GM23338 (cell line): ENCODE measurements around the gene SSBP2. TPM values are rescaled to one million over a fixed set of nuclear protein-coding genes. Genes with fewer than 3 reads are reported as not detected.

ENCODE experiments used
- ATAC-seq: fragments of 200-7000 bp; cut with Tn5 transposase; 3 replicates; pipeline ENCODE4 v1.9.1; 2020
- DNase-seq: peaks from one replicate; pipeline ENCODE4 v3.0.0-alpha.2; 2015; ENCODE audit warnings: low spot score
- H2AFZ ChIP-seq: fragments of 200-600 bp; sonication (generic); 2 replicates; pipeline ENCODE4 v1.8.0; 2016; ENCODE audit warnings: antibody characterized with exemption, mild to moderate bottlenecking, moderate library complexity
- H3F3A ChIP-seq: fragments of 200-600 bp; sonication (generic); replicated peaks from 2 replicates; pipeline ENCODE4 v1.8.0; 2017; ENCODE audit warnings: antibody characterized with exemption, mixed run types, low read depth
- H3K27ac ChIP-seq: fragments of 200-600 bp; sonication (generic); 2 replicates; pipeline ENCODE4 v1.6.1; 2016; ENCODE audit warnings: low read depth
- H3K27me3 ChIP-seq: fragments of 200-600 bp; sonication (generic); 2 replicates; pipeline ENCODE4 v1.8.0; 2016; ENCODE audit warnings: mild to moderate bottlenecking, mixed run types, moderate library complexity; ENCODE audit not compliant: insufficient read depth
- H3K36me3 ChIP-seq: fragments of 200-600 bp; sonication (generic); 2 replicates; pipeline ENCODE4 v1.8.0; 2016; ENCODE audit warnings: mild to moderate bottlenecking; ENCODE audit not compliant: insufficient read depth
- H3K4me1 ChIP-seq: fragments of 200-600 bp; sonication (generic); 2 replicates; pipeline ENCODE4 v1.8.0; 2016; ENCODE audit warnings: mild to moderate bottlenecking, moderate library complexity; ENCODE audit not compliant: insufficient read depth
- H3K4me2 ChIP-seq: fragments of 200-600 bp; sonication (generic); 2 replicates; pipeline ENCODE4 v1.7.1; 2017; ENCODE audit warnings: mixed run types
- H3K4me3 ChIP-seq: fragments of 200-600 bp; sonication (generic); 2 replicates; pipeline ENCODE4 v1.6.1; 2016; ENCODE audit warnings: mixed run types
- H3K79me2 ChIP-seq: fragments of 200-600 bp; sonication (generic); replicated peaks from 2 replicates; pipeline ENCODE4 v1.8.0; 2017; ENCODE audit warnings: mild to moderate bottlenecking; ENCODE audit not compliant: insufficient read depth
- H3K9me2 ChIP-seq: fragments of 200-600 bp; sonication (generic); 2 replicates; pipeline ENCODE4 v1.8.0; 2017; ENCODE audit not compliant: insufficient read depth
- H4K20me1 ChIP-seq: fragments of 200-600 bp; sonication (generic); replicated peaks from 2 replicates; pipeline ENCODE4 v1.8.0; 2017; ENCODE audit warnings: mild to moderate bottlenecking; ENCODE audit not compliant: insufficient read depth
- H3K27ac Mint-ChIP-seq: 2 replicates; pipeline ENCODE4 v1.8.0; 2020; ENCODE audit warnings: inconsistent platforms, mild to moderate bottlenecking, moderate library complexity, mixed read lengths
- H3K27me3 Mint-ChIP-seq: 3 replicates; pipeline ENCODE4 v1.8.0; 2022; ENCODE audit warnings: low read depth, mild to moderate bottlenecking, moderate library complexity, mixed read lengths, inconsistent platforms; ENCODE audit not compliant: insufficient read depth, poor library complexity
- H3K36me3 Mint-ChIP-seq: 3 replicates; pipeline ENCODE4 v1.8.0; 2021; ENCODE audit warnings: low read depth, mild to moderate bottlenecking, inconsistent platforms, moderate library complexity, mixed read lengths
- H3K4me1 Mint-ChIP-seq: 3 replicates; pipeline ENCODE4 v1.8.0; 2020; ENCODE audit warnings: mild to moderate bottlenecking, inconsistent platforms, mixed read lengths
- H3K4me3 Mint-ChIP-seq: 3 replicates; pipeline ENCODE4 v1.8.0; 2021; ENCODE audit warnings: moderate library complexity, mild to moderate bottlenecking, inconsistent platforms, mixed read lengths
- H3K9me3 Mint-ChIP-seq: 3 replicates; pipeline ENCODE4 v1.8.0; 2020; ENCODE audit warnings: moderate library complexity, mild to moderate bottlenecking, inconsistent platforms, mixed read lengths
- EZH2 ChIP-seq: fragments of 200-600 bp; sonication (generic); IDR thresholded peaks from one replicate; pipeline ENCODE4 v1.8.0; 2017; ENCODE audit warnings: antibody characterized with exemption, mild to moderate bottlenecking, low read depth; ENCODE audit not compliant: unreplicated experiment
- JUNB ChIP-seq: IDR thresholded peaks from one replicate; pipeline ENCODE4 v1.6.1; 2016; ENCODE audit warnings: antibody characterized with exemption; ENCODE audit not compliant: unreplicated experiment
- NANOG ChIP-seq: IDR thresholded peaks from 2 replicates; pipeline ENCODE4 v1.6.1; 2016; ENCODE audit warnings: antibody characterized with exemption, borderline replicate concordance
- ZNF114 ChIP-seq: fragments of 250-450 bp; sonication (Bioruptor Pico); IDR thresholded peaks from 2 replicates; pipeline ENCODE4 v1.5.0; 2020; ENCODE audit warnings: mild to moderate bottlenecking, moderate library complexity
- ZNF331 ChIP-seq: fragments of 250-450 bp; sonication (Bioruptor Pico); IDR thresholded peaks from 2 replicates; pipeline ENCODE4 v1.5.0; 2020; ENCODE audit warnings: low read depth, mild to moderate bottlenecking, moderate library complexity
- polyA plus RNA-seq: library from polyadenylated mRNA; unstranded; fragments of >200 nt; fragmentation: Nextera tagmentation; extraction: Ambion mirVana; gene quantifications from 2 replicates; pipeline ENCODE4 v1.2.1, GENCODE V29; 2016
- total RNA-seq: library from RNA; depleted of rRNA; stranded (reverse); fragments of >200 nt; shearing (Covaris generic); gene quantifications from 2 replicates; pipeline ENCODE4 v1.2.3, GENCODE V29; 2014
- TF ChIP-seq, protein P1 (sequence below): fragments of 250-450 bp; sonication (Bioruptor Pico); IDR thresholded peaks from 2 replicates; pipeline ENCODE4 v1.5.0; 2020; ENCODE audit warnings: mild to moderate bottlenecking, moderate library complexity
- TF ChIP-seq, protein P2 (sequence below): IDR thresholded peaks from 2 replicates; pipeline ENCODE4 v1.6.1; 2016; ENCODE audit warnings: antibody characterized with exemption
- TF ChIP-seq, protein P3 (sequence below): IDR thresholded peaks from one replicate; pipeline ENCODE4 v1.6.1; 2018; ENCODE audit warnings: antibody characterized with exemption; ENCODE audit not compliant: unreplicated experiment

The SSBP2 gene
- total and polyA plus RNA-seq, 2 experiments from 2014 or later, result 21.5 to 24.7 TPM

DNA sequence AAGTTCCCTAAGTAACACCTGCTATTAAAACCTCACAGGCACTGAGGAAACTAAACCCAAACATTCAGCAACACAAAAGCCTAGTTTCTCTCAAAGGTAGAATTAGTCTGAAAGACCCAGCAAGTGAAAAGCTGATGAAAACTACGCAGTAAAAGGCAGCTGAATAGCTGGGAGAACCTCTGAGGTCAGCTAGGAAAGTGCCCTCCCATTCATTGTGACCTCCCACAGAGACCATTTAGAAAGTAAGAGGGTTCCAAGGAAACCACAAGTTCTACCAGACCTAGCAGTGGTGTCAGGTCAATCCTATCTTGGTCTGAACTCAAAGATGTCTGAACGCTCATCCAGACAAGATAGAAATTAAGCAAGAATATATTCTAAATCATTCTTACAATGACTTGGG is 144.7 kb downstream of the SSBP2 start (continued):
- TF ChIP-seq, protein P1, sequence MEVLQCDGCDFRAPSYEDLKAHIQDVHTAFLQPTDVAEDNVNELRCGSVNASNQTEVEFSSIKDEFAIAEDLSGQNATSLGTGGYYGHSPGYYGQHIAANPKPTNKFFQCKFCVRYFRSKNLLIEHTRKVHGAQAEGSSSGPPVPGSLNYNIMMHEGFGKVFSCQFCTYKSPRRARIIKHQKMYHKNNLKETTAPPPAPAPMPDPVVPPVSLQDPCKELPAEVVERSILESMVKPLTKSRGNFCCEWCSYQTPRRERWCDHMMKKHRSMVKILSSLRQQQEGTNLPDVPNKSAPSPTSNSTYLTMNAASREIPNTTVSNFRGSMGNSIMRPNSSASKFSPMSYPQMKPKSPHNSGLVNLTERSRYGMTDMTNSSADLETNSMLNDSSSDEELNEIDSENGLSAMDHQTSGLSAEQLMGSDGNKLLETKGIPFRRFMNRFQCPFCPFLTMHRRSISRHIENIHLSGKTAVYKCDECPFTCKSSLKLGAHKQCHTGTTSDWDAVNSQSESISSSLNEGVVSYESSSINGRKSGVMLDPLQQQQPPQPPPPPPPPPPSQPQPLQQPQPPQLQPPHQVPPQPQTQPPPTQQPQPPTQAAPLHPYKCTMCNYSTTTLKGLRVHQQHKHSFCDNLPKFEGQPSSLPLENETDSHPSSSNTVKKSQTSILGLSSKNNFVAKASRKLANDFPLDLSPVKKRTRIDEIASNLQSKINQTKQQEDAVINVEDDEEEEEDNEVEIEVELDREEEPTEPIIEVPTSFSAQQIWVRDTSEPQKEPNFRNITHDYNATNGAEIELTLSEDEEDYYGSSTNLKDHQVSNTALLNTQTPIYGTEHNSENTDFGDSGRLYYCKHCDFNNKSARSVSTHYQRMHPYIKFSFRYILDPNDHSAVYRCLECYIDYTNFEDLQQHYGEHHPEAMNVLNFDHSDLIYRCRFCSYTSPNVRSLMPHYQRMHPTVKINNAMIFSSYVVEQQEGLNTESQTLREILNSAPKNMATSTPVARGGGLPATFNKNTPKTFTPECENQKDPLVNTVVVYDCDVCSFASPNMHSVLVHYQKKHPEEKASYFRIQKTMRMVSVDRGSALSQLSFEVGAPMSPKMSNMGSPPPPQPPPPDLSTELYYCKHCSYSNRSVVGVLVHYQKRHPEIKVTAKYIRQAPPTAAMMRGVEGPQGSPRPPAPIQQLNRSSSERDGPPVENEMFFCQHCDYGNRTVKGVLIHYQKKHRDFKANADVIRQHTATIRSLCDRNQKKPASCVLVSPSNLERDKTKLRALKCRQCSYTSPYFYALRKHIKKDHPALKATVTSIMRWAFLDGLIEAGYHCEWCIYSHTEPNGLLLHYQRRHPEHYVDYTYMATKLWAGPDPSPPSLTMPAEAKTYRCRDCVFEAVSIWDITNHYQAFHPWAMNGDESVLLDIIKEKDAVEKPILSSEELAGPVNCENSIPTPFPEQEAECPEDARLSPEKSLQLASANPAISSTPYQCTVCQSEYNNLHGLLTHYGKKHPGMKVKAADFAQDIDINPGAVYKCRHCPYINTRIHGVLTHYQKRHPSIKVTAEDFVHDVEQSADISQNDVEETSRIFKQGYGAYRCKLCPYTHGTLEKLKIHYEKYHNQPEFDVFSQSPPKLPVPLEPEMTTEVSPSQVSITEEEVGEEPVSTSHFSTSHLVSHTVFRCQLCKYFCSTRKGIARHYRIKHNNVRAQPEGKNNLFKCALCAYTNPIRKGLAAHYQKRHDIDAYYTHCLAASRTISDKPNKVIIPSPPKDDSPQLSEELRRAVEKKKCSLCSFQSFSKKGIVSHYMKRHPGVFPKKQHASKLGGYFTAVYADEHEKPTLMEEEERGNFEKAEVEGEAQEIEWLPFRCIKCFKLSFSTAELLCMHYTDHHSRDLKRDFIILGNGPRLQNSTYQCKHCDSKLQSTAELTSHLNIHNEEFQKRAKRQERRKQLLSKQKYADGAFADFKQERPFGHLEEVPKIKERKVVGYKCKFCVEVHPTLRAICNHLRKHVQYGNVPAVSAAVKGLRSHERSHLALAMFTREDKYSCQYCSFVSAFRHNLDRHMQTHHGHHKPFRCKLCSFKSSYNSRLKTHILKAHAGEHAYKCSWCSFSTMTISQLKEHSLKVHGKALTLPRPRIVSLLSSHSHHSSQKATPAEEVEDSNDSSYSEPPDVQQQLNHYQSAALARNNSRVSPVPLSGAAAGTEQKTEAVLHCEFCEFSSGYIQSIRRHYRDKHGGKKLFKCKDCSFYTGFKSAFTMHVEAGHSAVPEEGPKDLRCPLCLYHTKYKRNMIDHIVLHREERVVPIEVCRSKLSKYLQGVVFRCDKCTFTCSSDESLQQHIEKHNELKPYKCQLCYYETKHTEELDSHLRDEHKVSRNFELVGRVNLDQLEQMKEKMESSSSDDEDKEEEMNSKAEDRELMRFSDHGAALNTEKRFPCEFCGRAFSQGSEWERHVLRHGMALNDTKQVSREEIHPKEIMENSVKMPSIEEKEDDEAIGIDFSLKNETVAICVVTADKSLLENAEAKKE (CRISPR knock-in tag), result peak; percentile 98
- no peak for TF ChIP-seq NANOG

DNA sequence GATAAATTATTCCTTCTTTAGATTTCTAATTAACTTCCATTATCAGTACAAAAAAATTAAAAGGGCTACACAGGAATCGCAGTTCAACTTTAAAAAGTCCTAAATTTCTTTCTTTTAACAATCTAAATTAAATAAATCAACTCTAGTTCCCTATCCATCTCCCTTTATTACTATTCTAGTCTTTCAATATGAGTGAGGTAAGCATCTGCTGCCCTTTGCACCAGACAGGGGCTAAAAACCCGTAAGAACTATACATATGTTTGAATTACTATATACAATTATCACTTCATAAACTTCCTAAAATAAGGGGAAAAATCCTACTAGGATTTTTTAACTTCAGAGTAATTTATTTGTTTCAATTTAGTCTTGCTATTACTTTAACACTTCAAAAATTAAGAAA is 145.6 kb downstream of the SSBP2 start:
- Histone ChIP-seq H3F3A (no peaks in the 10 kb centered on the region), H3K27me3 (no peaks in the 10 kb centered on the region), H3K36me3 (no peaks in the 10 kb centered on the region), H3K79me2 (no peaks in the 10 kb centered on the region), H3K4me1 (peaks cover 19% of the 10 kb centered on the region), H3K9me2 (0 out of 2 replicates have a peak, but pooled peaks cover 4% of the 10 kb centered on the region), H2AFZ (no peak overlapping the region), H3K4me2 (no peak overlapping the region), H4K20me1 (no peaks in the 10 kb centered on the region), H3K4me3 (no peak overlapping the region), H3K27ac (no peak overlapping the region; the same call in 1 of the 2 replicates)
- Mint-ChIP-seq H3K36me3 (peaks cover 23% of the 10 kb centered on the region), H3K27me3 (peaks cover 4% of the 10 kb centered on the region), H3K9me3 (peaks cover 15% of the 10 kb centered on the region), H3K27ac (no peak overlapping the region), H3K4me3 (no peak overlapping the region), H3K4me1 (peaks cover 25% of the 10 kb centered on the region)
- ATAC-seq (no peak), DNase-seq (no peak)
- TF ChIP-seq, protein P2, sequence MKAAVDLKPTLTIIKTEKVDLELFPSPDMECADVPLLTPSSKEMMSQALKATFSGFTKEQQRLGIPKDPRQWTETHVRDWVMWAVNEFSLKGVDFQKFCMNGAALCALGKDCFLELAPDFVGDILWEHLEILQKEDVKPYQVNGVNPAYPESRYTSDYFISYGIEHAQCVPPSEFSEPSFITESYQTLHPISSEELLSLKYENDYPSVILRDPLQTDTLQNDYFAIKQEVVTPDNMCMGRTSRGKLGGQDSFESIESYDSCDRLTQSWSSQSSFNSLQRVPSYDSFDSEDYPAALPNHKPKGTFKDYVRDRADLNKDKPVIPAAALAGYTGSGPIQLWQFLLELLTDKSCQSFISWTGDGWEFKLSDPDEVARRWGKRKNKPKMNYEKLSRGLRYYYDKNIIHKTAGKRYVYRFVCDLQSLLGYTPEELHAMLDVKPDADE, result no peak
- TF ChIP-seq ZNF331 (CRISPR knock-in tag) (no peak), EZH2 (no peak), ZNF114 (CRISPR knock-in tag) (no peak), JUNB (no peak)
- TF ChIP-seq, protein P3, sequence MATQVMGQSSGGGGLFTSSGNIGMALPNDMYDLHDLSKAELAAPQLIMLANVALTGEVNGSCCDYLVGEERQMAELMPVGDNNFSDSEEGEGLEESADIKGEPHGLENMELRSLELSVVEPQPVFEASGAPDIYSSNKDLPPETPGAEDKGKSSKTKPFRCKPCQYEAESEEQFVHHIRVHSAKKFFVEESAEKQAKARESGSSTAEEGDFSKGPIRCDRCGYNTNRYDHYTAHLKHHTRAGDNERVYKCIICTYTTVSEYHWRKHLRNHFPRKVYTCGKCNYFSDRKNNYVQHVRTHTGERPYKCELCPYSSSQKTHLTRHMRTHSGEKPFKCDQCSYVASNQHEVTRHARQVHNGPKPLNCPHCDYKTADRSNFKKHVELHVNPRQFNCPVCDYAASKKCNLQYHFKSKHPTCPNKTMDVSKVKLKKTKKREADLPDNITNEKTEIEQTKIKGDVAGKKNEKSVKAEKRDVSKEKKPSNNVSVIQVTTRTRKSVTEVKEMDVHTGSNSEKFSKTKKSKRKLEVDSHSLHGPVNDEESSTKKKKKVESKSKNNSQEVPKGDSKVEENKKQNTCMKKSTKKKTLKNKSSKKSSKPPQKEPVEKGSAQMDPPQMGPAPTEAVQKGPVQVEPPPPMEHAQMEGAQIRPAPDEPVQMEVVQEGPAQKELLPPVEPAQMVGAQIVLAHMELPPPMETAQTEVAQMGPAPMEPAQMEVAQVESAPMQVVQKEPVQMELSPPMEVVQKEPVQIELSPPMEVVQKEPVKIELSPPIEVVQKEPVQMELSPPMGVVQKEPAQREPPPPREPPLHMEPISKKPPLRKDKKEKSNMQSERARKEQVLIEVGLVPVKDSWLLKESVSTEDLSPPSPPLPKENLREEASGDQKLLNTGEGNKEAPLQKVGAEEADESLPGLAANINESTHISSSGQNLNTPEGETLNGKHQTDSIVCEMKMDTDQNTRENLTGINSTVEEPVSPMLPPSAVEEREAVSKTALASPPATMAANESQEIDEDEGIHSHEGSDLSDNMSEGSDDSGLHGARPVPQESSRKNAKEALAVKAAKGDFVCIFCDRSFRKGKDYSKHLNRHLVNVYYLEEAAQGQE, result no peak
